MM.1S (cell line): ENCODE data around the gene C1orf198.

ENCODE experiments used
- DNase-seq: peaks from one replicate; pipeline ENCODE4 v3.0.0-alpha.2; 2015
- H2AFZ ChIP-seq: fragments of 300-600 bp; sonication (generic); 2 replicates; pipeline ENCODE4 v1.6.0; 2016; ENCODE audit warnings: antibody characterized with exemption, low read length
- H3F3A ChIP-seq: fragments of 300-600 bp; sonication (generic); 2 replicates; pipeline ENCODE4 v1.6.1; 2016; ENCODE audit warnings: mild to moderate bottlenecking, antibody characterized with exemption, low read length, moderate library complexity, mixed read lengths; ENCODE audit not compliant: insufficient read depth
- H3K27ac ChIP-seq: fragments of 300-600 bp; sonication (generic); 2 replicates; pipeline ENCODE4 v1.5.1; 2016; ENCODE audit warnings: mild to moderate bottlenecking, low read length
- H3K27me3 ChIP-seq: fragments of 300-600 bp; sonication (generic); replicated peaks from 2 replicates; pipeline ENCODE4 v1.6.0; 2016; ENCODE audit warnings: low read length; ENCODE audit not compliant: insufficient read depth
- H3K36me3 ChIP-seq: fragments of 300-600 bp; sonication (generic); replicated peaks from 2 replicates; pipeline ENCODE4 v1.6.1; 2016; ENCODE audit warnings: mild to moderate bottlenecking, low read length, mixed read lengths; ENCODE audit not compliant: insufficient read depth
- H3K4me1 ChIP-seq: fragments of 300-600 bp; sonication (generic); 2 replicates; pipeline ENCODE4 v1.6.1; 2016; ENCODE audit warnings: low read length, mixed read lengths
- H3K4me2 ChIP-seq: fragments of 300-600 bp; sonication (generic); 2 replicates; pipeline ENCODE4 v1.6.0; 2016; ENCODE audit warnings: low read depth, low read length
- H3K4me3 ChIP-seq: fragments of 300-600 bp; sonication (generic); 2 replicates; pipeline ENCODE4 v1.5.1; 2016; ENCODE audit warnings: low read length, mixed read lengths
- H3K79me2 ChIP-seq: fragments of 300-600 bp; sonication (generic); 2 replicates; pipeline ENCODE4 v1.6.1; 2016; ENCODE audit warnings: mixed run types, low read length, mixed read lengths
- H3K9ac ChIP-seq: fragments of 300-600 bp; sonication (generic); 2 replicates; pipeline ENCODE4 v1.6.1; 2016; ENCODE audit warnings: low read length, mixed read lengths
- H3K9me2 ChIP-seq: fragments of 300-600 bp; sonication (generic); replicated peaks from 2 replicates; pipeline ENCODE4 v1.6.1; 2016; ENCODE audit warnings: mild to moderate bottlenecking, low read length, mixed read lengths; ENCODE audit not compliant: insufficient read depth
- H3K9me3 ChIP-seq: fragments of 300-600 bp; sonication (generic); replicated peaks from 2 replicates; pipeline ENCODE4 v1.6.1; 2016; ENCODE audit warnings: mild to moderate bottlenecking, low read length, mixed read lengths; ENCODE audit not compliant: insufficient read depth
- H4K20me1 ChIP-seq: fragments of 300-600 bp; sonication (generic); 2 replicates; pipeline ENCODE4 v1.6.1; 2016; ENCODE audit warnings: mild to moderate bottlenecking, low read length, moderate library complexity, mixed read lengths; ENCODE audit not compliant: insufficient read depth
- EZH2 ChIP-seq: fragments of 300-600 bp; sonication (generic); optimal IDR thresholded peaks from 2 replicates; pipeline ENCODE3; 2017; ENCODE audit warnings: low read depth, mild to moderate bottlenecking, antibody characterized with exemption, low read length, mixed read lengths
- EZH2phosphoT487 ChIP-seq: fragments of 300-600 bp; sonication (generic); IDR thresholded peaks from 2 replicates; pipeline ENCODE4 v1.6.1; 2018; ENCODE audit warnings: antibody characterized with exemption, low read length
- TF ChIP-seq, protein P1 (sequence below): fragments of 300-600 bp; sonication (generic); IDR thresholded peaks from 2 replicates; pipeline ENCODE4 v1.5.1; 2016; ENCODE audit warnings: antibody characterized with exemption, low read length, mixed read lengths

Gene C1orf198

DNA sequence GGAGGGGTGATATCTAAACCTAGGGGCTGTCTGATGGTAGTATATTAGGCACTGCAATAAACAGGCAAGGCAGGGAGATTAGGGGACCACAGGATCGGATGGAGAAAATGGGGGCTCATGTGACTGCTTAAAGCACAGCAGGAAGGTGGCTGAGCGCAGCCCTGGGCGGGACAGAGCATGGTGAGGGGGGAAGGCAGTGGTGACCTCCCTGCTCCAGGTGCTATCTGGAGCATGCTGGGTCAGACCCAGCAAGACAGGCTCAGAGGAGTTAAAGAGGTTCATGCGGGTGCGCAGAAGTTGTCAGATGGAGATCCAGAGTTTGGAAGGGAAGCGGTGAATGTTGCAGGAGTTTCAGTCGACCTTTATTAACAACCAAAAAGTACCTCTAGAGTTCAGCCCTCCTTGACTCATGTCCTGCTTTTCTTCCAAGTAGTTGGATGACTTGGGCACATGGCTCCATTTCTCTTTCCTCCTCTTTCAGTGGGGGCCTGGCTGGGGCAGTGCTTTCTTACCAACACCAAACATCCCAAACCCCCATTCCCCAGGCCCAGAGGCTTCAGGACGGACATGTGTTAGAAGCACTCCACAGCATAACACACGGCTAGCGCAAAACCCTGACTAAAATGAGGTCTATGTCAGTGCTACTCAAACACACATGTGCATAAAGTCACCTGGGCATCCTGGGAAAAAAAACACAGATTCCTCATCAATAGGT lies 79.6 kb downstream of the C1orf198 start:
- no peaks in the 10 kb centered on the region for H4K20me1 ChIP-seq
- no peaks in the 10 kb centered on the region for H3K27me3 ChIP-seq
- H3K27ac ChIP-seq, result no peak overlapping the region
- H3K79me2 ChIP-seq, result no peaks in the 10 kb centered on the region
- H2AFZ ChIP-seq, result no peak overlapping the region
- TF ChIP-seq EZH2 (no peak), EZH2phosphoT487 (no peak)
- TF ChIP-seq, protein P1, sequence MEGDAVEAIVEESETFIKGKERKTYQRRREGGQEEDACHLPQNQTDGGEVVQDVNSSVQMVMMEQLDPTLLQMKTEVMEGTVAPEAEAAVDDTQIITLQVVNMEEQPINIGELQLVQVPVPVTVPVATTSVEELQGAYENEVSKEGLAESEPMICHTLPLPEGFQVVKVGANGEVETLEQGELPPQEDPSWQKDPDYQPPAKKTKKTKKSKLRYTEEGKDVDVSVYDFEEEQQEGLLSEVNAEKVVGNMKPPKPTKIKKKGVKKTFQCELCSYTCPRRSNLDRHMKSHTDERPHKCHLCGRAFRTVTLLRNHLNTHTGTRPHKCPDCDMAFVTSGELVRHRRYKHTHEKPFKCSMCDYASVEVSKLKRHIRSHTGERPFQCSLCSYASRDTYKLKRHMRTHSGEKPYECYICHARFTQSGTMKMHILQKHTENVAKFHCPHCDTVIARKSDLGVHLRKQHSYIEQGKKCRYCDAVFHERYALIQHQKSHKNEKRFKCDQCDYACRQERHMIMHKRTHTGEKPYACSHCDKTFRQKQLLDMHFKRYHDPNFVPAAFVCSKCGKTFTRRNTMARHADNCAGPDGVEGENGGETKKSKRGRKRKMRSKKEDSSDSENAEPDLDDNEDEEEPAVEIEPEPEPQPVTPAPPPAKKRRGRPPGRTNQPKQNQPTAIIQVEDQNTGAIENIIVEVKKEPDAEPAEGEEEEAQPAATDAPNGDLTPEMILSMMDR, result no peak
- no peaks in the 10 kb centered on the region for H3K9me3 ChIP-seq
- H3F3A ChIP-seq, result no peaks in the 10 kb centered on the region
- no peaks in the 10 kb centered on the region for H3K9me2 ChIP-seq
- DNase-seq, result no peak
- no peaks in the 10 kb centered on the region for H3K4me1 ChIP-seq
- no peak overlapping the region for H3K9ac ChIP-seq
- H3K36me3 ChIP-seq, result no peaks in the 10 kb centered on the region
- no peak overlapping the region for H3K4me2 ChIP-seq
- no peak overlapping the region for H3K4me3 ChIP-seq

DNA sequence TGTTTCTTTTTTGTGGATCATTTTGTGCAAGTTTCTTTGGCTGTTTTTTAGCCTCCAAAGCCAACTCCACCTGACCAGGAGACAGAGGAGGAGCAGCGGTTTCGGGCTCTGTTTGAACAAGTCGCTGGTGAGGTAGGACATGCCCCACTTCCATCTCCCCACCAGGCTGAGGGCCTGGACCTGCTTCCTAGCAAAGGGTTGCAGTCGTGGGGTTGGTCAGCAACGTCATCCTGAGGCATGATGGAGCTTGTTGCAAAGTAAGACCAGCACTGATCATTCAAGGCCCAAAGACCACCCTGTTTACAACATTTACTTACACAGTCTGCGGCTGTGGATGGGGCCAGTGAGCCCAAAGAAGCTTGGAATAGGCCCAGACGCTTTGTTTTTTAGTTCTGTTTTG lies 80.8 kb downstream of the C1orf198 start:
- Histone ChIP-seq H3K27me3 (no peaks in the 10 kb centered on the region), H3K4me2 (no peak overlapping the region)
- TF ChIP-seq, protein P1, result no peak
- no peak for TF ChIP-seq EZH2
- TF ChIP-seq EZH2phosphoT487, result no peak

More for the DNA sequence above, 80.8 kb downstream of the C1orf198 start:
- Histone ChIP-seq H3K36me3 (no peaks in the 10 kb centered on the region), H3K9me3 (no peaks in the 10 kb centered on the region), H4K20me1 (no peaks in the 10 kb centered on the region), H3K9ac (no peak overlapping the region), H3K79me2 (no peaks in the 10 kb centered on the region), H3K4me1 (no peaks in the 10 kb centered on the region), H3F3A (no peaks in the 10 kb centered on the region), H3K27ac (no peak overlapping the region), H3K4me3 (no peak overlapping the region), H3K9me2 (no peaks in the 10 kb centered on the region), H2AFZ (no peak overlapping the region)
- no peak for DNase-seq
